ENCODE measurements around the gene GGN. TPM values are rescaled to one million over a fixed set of nuclear protein-coding genes. Genes with fewer than 3 reads are reported as not detected.
"Not testable (repeated sequence)": the region's sequence is repeated elsewhere in the genome, so short reads cannot be mapped to it uniquely, and the experiment has no call there.

Gene GGN
- total RNA-seq, 1 donor = 0.36 TPM

GRCh38 chr19:38370299-38370698 lies 17.5 kb downstream of the GGN start:
- Histone ChIP-seq H3K4me3 (ENCODE audit: insufficient read depth, low read length) (no peak overlapping the region), H4K20me1 (ENCODE audit: insufficient read depth, low read length) (peaks cover 4% of the 10 kb centered on the region), H3K27me3 (ENCODE audit: insufficient read depth, low read length) (peaks cover 3% of the 10 kb centered on the region), H3K79me2 (ENCODE audit: insufficient read depth, low read length) (peaks cover 6% of the 10 kb centered on the region), H3K9me3 (ENCODE audit: low read depth, low read length) (no peaks in the 10 kb centered on the region), H3K4me1 (ENCODE audit: insufficient read depth, low read length) (no peaks in the 10 kb centered on the region), H3K36me3 (ENCODE audit: insufficient read depth, low read length) (no peaks in the 10 kb centered on the region), H3K27ac (ENCODE audit: low read depth, low read length) (no peak overlapping the region), H3K4me2 (ENCODE audit: insufficient read depth, low read length) (no peak overlapping the region), H2AFZ (ENCODE audit: low read length) (no peak overlapping the region)
- DNase-seq (ENCODE audit: insufficient read length, low spot score, missing footprints) = peak; percentile 5
- no peak for TF ChIP-seq CTCF (IDR thresholded peaks at IDR 0.05; ENCODE audit: extremely low read depth, low read depth, low read length)

GRCh38 chr19:38369584-38369983 lies 18.2 kb downstream of the GGN start:
- Histone ChIP-seq H3K27me3 (ENCODE audit: insufficient read depth, low read length) (peaks cover 3% of the 10 kb centered on the region), H3K4me2 (ENCODE audit: insufficient read depth, low read length) (no peak overlapping the region), H3K36me3 (ENCODE audit: insufficient read depth, low read length) (no peaks in the 10 kb centered on the region), H3K4me3 (ENCODE audit: insufficient read depth, low read length) (no peak overlapping the region), H3K79me2 (ENCODE audit: insufficient read depth, low read length) (no peaks in the 10 kb centered on the region), H2AFZ (ENCODE audit: low read length) (no peak overlapping the region), H4K20me1 (ENCODE audit: insufficient read depth, low read length) (no peaks in the 10 kb centered on the region), H3K9me3 (ENCODE audit: low read depth, low read length) (no peaks in the 10 kb centered on the region), H3K4me1 (ENCODE audit: insufficient read depth, low read length) (no peaks in the 10 kb centered on the region), H3K27ac (ENCODE audit: low read depth, low read length) (no peak overlapping the region)
- TF ChIP-seq CTCF (IDR thresholded peaks at IDR 0.05; ENCODE audit: extremely low read depth, low read depth, low read length) = no peak
- DNase-seq (ENCODE audit: insufficient read length, low spot score, missing footprints) = no peak

- no peak overlapping the region for H3K4me3 ChIP-seq (ENCODE audit: insufficient read depth, low read length)
- peaks cover 3% of the 10 kb centered on the region for H3K27me3 ChIP-seq (ENCODE audit: insufficient read depth, low read length)
- TF ChIP-seq CTCF (IDR thresholded peaks at IDR 0.05; ENCODE audit: extremely low read depth, low read depth, low read length) = no peak
- DNase-seq (ENCODE audit: insufficient read length, low spot score, missing footprints) = peak; percentile 62
- H4K20me1 ChIP-seq (ENCODE audit: insufficient read depth, low read length) = no peaks in the 10 kb centered on the region
- H3K4me2 ChIP-seq (ENCODE audit: insufficient read depth, low read length) = no peak overlapping the region
- H2AFZ ChIP-seq (ENCODE audit: low read length) = no peak overlapping the region
- H3K36me3 ChIP-seq (ENCODE audit: insufficient read depth, low read length) = no peaks in the 10 kb centered on the region
- no peak overlapping the region for H3K27ac ChIP-seq (ENCODE audit: low read depth, low read length)
- peaks cover 4% of the 10 kb centered on the region for H3K4me1 ChIP-seq (ENCODE audit: insufficient read depth, low read length)
- H3K9me3 ChIP-seq (ENCODE audit: low read depth, low read length) = no peaks in the 10 kb centered on the region
- no peaks in the 10 kb centered on the region for H3K79me2 ChIP-seq (ENCODE audit: insufficient read depth, low read length)
Measured at GRCh38 chr19:38367041-38367440, 20.8 kb downstream of the GGN start.

GRCh38 chr19:38362946-38363688 lies 24.7 kb downstream of the GGN start:
- H4K20me1 ChIP-seq (ENCODE audit: insufficient read depth, low read length); H3K36me3 ChIP-seq (ENCODE audit: insufficient read depth, low read length); H3K4me2 ChIP-seq (ENCODE audit: insufficient read depth, low read length); H3K4me3 ChIP-seq (ENCODE audit: insufficient read depth, low read length); H3K4me1 ChIP-seq (ENCODE audit: insufficient read depth, low read length); DNase-seq (ENCODE audit: insufficient read length, low spot score, missing footprints); H3K27ac ChIP-seq (ENCODE audit: low read depth, low read length); H3K79me2 ChIP-seq (ENCODE audit: insufficient read depth, low read length); H2AFZ ChIP-seq (ENCODE audit: low read length); H3K9me3 ChIP-seq (ENCODE audit: low read depth, low read length): not testable (repeated sequence)
- peaks cover 32% of the 10 kb centered on the region for H3K27me3 ChIP-seq (ENCODE audit: insufficient read depth, low read length)
